ENCODE data around the gene COQ9. TPM values are rescaled to one million over a fixed set of nuclear protein-coding genes. Genes with fewer than 3 reads are reported as not detected.

Gene COQ9
- total and polyA plus RNA-seq, 11 donors = 126 to 436 (median 191) TPM

DNA sequence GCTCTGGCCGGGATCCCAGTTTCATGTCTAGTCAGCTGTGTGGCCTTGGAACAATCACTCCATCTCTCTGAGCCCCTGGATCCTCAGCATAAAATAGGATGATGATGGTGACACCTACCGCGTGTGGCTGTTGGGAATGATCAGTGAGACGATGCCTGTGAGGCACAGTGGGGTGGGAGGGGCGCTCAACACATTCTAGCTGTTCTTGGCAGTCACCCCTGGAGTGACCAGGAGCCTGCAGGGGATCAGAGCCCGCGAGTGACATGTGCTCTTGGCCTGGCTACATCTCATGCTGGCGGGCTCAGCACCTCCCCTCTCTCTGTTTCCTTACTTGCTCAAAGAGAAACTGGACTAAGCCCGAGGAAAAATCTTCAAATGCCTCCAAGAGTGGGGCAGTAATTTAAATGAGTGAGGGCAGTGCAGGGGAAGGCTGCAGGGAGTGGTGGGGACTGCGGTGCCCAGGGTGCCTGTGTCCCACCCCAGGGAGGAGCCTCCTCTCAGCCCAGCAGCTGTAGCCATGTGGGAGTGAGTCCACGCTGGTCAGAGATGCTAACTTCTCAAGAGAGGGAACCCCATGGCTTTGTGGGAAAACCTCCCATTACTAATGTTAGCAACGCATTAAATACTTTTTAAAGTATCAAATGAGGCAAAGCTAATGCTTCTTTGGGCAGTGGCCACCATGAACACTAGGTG is 62.1 kb downstream of the COQ9 start:
- ATAC-seq (peak in 2 of 4 donors; percentile 33 to 38), DNase-seq (peak in 1 of 5 donors; percentile 33)
- intact Hi-C loops (cut with DNase I) = no loop called here
- 63 to 65% (median 64%) methylated on average over 12 of the region's 12 CpGs for WGBS, 4 donors
- Histone ChIP-seq H3K27ac (no peak overlapping the region), H3K36me3 (peaks cover 0 to 24% (median 3%) of the 10 kb centered on the region in 9 donors), H3K9me3 (no peaks in the 10 kb centered on the region), H3K4me3 (no peak overlapping the region), H3K4me1 (peaks cover 0 to 16% (median under 1%) of the 10 kb centered on the region in 12 donors), H3K27me3 (no peaks in the 10 kb centered on the region)
- no peak for TF ChIP-seq POLR2A (IDR thresholded peaks at IDR 0.05)
- TF ChIP-seq, protein P1, sequence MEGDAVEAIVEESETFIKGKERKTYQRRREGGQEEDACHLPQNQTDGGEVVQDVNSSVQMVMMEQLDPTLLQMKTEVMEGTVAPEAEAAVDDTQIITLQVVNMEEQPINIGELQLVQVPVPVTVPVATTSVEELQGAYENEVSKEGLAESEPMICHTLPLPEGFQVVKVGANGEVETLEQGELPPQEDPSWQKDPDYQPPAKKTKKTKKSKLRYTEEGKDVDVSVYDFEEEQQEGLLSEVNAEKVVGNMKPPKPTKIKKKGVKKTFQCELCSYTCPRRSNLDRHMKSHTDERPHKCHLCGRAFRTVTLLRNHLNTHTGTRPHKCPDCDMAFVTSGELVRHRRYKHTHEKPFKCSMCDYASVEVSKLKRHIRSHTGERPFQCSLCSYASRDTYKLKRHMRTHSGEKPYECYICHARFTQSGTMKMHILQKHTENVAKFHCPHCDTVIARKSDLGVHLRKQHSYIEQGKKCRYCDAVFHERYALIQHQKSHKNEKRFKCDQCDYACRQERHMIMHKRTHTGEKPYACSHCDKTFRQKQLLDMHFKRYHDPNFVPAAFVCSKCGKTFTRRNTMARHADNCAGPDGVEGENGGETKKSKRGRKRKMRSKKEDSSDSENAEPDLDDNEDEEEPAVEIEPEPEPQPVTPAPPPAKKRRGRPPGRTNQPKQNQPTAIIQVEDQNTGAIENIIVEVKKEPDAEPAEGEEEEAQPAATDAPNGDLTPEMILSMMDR (IDR thresholded peaks at IDR 0.05) = no peak

DNA sequence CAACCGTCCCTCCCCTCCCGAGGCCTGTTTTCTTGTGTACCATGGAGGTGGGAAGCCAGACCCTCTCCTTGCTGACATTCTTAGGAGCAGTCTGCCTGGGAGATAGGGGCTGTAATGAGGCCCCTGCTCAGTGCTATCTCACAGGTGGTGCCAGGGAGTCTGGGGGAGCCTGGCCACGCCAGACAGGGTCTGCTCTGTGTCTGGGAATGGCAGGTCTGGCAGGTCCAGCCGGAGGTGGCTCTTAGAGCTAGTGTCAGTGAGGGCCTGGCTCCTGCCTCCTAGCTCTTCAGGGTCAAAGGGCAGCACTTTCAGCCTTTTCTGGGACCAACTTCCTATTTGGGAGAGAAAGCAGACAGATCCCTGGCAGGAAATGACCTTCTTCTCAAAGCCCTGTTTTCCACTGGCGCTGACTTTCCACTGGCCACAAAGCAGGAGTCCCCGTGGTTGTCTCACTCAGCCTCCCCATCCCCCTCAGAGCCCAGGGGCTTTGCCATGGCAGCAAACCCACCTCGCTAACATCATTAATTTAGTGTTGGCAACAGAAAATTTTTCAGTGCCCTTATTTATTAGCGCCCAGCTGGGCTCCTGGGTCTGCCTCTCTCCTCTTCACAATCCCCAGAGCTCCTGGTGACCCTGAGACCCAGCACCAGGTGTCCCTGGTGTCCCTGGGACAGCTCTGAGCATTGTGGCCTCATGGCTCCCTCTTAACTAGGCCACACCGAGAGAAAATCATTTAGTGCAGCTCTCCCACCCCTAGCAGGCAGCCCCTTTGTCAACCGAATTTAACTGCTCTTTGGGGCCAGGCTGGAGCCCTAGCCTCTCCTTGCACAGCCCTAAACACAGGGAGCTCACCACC is 63.0 kb downstream of the COQ9 start:
- no peak overlapping the region for H3K4me3 ChIP-seq
- H3K36me3 ChIP-seq = peaks cover 0 to 27% (median 3%) of the 10 kb centered on the region in 9 donors
- no peaks in the 10 kb centered on the region for H3K9me3 ChIP-seq
- TF ChIP-seq, protein P1 (IDR thresholded peaks at IDR 0.05) = no peak
- TF ChIP-seq POLR2A (IDR thresholded peaks at IDR 0.05) = no peak
- H3K27ac ChIP-seq = no peak overlapping the region
- 56 to 65% (median 56%) methylated on average over 8 to 10 of the region's 10 CpGs for WGBS, 4 donors
- peaks cover 0 to 23% (median 6%) of the 10 kb centered on the region in 12 donors for H3K4me1 ChIP-seq
- ATAC-seq (no peak), DNase-seq (peak in 1 of 5 donors; percentile 27)
- no peaks in the 10 kb centered on the region for H3K27me3 ChIP-seq
- intact Hi-C loops (cut with DNase I) = loop anchor here in 1 of 10 donors (5.0 kb wide), 1 partner anchor 33 kb away; no protein-coding TSS in a partner anchor

Other genes with a start within 250 kb of the COQ9 start
- 10 to 100 TPM; 43.9 to 68.8 (median 52.1) TPM for gene ARL2BP, start 202.2 kb upstream of the COQ9 start, total RNA-seq
- gene ARL2BP, start 202.2 kb upstream of the COQ9 start, polyA plus RNA-seq = 10 to 100 TPM; 40.3 to 83.5 TPM
- 10 to 100 TPM in 1 of 9 donors, 1 to 10 TPM in 8; 2.0 to 14.8 (median 2.4) TPM for gene PLLP, start 162.8 kb upstream of the COQ9 start, total RNA-seq
- 10 to 100 TPM in 1 of 2 donors, 1 to 10 TPM in 1; 8.2 to 10.4 TPM for gene PLLP, start 162.8 kb upstream of the COQ9 start, polyA plus RNA-seq
- under 1 TPM in 5 of 9 donors, not detected in 4; 0.10 to 0.24 (median 0.13) TPM for gene CCL22, start 88.7 kb upstream of the COQ9 start, total RNA-seq
- gene CCL22, start 88.7 kb upstream of the COQ9 start, polyA plus RNA-seq = under 1 TPM in 1 of 2 donors, not detected in 1; 0.06 TPM
- 10 to 100 TPM in 8 of 9 donors, 1 to 10 TPM in 1; 8.3 to 59.5 (median 15.4) TPM for gene CX3CL1, start 75.0 kb upstream of the COQ9 start, total RNA-seq
- 10 to 100 TPM; 13.7 to 15.5 TPM for gene CX3CL1, start 75.0 kb upstream of the COQ9 start, polyA plus RNA-seq
- gene CCL17, start 42.7 kb upstream of the COQ9 start, total RNA-seq = 1 to 10 TPM in 2 of 9 donors, not detected in 7; 1.0 to 4.0 TPM
- gene CCL17, start 42.7 kb upstream of the COQ9 start, polyA plus RNA-seq = under 1 TPM in 1 of 2 donors, not detected in 1; 0.26 TPM
- gene CIAPIN1, start 94 bp upstream of the COQ9 start, total RNA-seq = 10 to 100 TPM; 41.0 to 73.2 (median 51.7) TPM
- 10 to 100 TPM; 22.4 to 73.2 TPM for gene CIAPIN1, start 94 bp upstream of the COQ9 start, polyA plus RNA-seq
- 10 to 100 TPM; 37.4 to 99.8 (median 48.7) TPM for gene POLR2C, start 15.2 kb downstream of the COQ9 start, total RNA-seq
- 10 to 100 TPM; 19.9 to 69.4 TPM for gene POLR2C, start 15.2 kb downstream of the COQ9 start, polyA plus RNA-seq
- gene DOK4, start 39.0 kb downstream of the COQ9 start, total RNA-seq = 10 to 100 TPM in 3 of 9 donors, 1 to 10 TPM in 6; 6.4 to 14.8 (median 7.9) TPM
- gene DOK4, start 39.0 kb downstream of the COQ9 start, polyA plus RNA-seq = 1 to 10 TPM; 5.9 to 6.7 TPM
- gene CCDC102A, start 89.1 kb downstream of the COQ9 start, total RNA-seq = 10 to 100 TPM in 2 of 9 donors, 1 to 10 TPM in 7; 3.3 to 17.0 (median 6.8) TPM
- 1 to 10 TPM; 4.4 to 8.1 TPM for gene CCDC102A, start 89.1 kb downstream of the COQ9 start, polyA plus RNA-seq
- 1 to 10 TPM in 1 of 9 donors, under 1 TPM in 3, not detected in 5; 0.07 to 1.4 (median 0.11) TPM for gene ADGRG5, start 95.2 kb downstream of the COQ9 start, total RNA-seq
- under 1 TPM in 1 of 2 donors, not detected in 1; 0.04 TPM for gene ADGRG5, start 95.2 kb downstream of the COQ9 start, polyA plus RNA-seq
- gene ADGRG1, start 181.2 kb downstream of the COQ9 start, total RNA-seq = 10 to 100 TPM; 15.2 to 65.2 (median 17.5) TPM
- 10 to 100 TPM; 14.1 to 23.3 TPM for gene ADGRG1, start 181.2 kb downstream of the COQ9 start, polyA plus RNA-seq
- gene ADGRG3, start 220.8 kb downstream of the COQ9 start, total RNA-seq = 1 to 10 TPM in 1 of 9 donors, under 1 TPM in 8; 0.12 to 1.4 (median 0.53) TPM
- gene ADGRG3, start 220.8 kb downstream of the COQ9 start, polyA plus RNA-seq = under 1 TPM; 0.15 to 0.61 TPM
- gene DRC7, start 247.3 kb downstream of the COQ9 start, total RNA-seq = under 1 TPM in 1 of 9 donors, not detected in 8; 0.29 TPM
- gene DRC7, start 247.3 kb downstream of the COQ9 start, polyA plus RNA-seq = not detected

Measured in heart left ventricle (tissue), 16 donors.